ENCODE measurements around the gene PPIP5K1. TPM values are rescaled to one million over a fixed set of nuclear protein-coding genes. Genes with fewer than 3 reads are reported as not detected.

Gene PPIP5K1
- total RNA-seq, 1 experiment from 2014 or later, result 17.6 TPM

DNA sequence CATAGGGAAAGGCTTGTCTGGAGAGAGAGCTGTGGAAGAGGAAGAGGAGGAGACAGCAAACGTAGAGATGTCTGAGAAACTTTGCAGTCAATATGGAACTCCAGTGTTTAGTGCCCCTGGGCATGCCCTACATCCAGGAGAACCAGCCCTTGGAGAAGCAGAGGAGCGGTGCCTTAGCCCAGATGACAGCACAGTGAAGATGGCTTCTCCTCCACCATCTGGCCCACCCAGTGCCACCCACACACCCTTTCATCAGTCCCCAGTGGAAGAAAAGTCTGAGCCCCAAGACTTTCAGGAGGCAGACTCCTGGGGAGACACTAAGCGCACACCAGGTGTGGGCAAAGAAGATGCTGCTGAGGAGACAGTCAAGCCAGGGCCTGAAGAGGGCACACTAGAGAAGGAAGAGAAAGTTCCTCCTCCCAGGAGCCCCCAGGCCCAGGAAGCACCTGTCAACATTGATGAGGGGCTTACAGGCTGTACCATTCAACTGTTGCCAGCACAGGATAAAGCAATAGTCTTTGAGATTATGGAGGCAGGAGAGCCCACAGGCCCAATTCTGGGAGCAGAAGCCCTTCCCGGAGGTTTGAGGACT lies 65.7 kb downstream of the PPIP5K1 start:
- DNase-seq (ENCODE audit: low read depth), result no peak
- in situ Hi-C loops (cut with HindIII; ENCODE audit: low pct_unique_long_range_greater_than_20kb, low sequenced_read_pairs), result no loop called here

DNA sequence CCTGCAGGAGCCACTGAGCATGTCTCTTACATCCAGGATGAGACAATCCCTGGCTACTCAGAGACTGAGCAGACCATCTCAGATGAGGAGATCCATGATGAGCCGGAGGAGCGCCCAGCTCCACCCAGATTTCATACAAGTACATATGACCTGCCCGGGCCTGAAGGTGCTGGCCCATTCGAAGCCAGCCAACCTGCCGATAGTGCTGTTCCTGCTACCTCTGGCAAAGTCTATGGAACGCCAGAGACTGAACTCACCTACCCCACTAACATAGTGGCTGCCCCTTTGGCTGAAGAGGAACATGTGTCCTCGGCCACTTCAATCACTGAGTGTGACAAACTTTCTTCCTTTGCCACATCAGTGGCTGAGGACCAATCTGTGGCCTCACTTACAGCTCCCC lies 66.4 kb downstream of the PPIP5K1 start:
- in situ Hi-C loops (cut with HindIII; ENCODE audit: low pct_unique_long_range_greater_than_20kb, low sequenced_read_pairs), result no loop called here
- DNase-seq (ENCODE audit: low read depth), result no peak

DNA sequence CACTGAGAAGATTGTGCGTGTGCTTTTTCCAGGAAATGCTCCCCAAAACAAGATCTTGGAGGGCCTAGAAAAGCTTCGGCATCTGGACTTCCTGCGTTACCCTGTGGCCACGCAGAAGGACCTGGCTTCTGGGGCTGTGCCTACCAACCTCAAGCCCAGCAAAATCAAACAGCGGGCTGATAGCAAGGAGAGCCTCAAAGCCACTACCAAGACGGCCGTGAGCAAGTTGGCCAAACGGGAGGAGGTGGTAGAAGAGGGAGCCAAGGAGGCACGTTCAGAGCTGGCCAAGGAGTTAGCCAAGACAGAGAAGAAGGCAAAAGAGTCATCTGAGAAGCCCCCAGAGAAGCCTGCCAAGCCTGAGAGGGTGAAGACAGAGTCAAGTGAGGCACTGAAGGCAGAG lies 67.8 kb downstream of the PPIP5K1 start:
- in situ Hi-C loops (cut with HindIII; ENCODE audit: low pct_unique_long_range_greater_than_20kb, low sequenced_read_pairs), result no loop called here
- no peak for DNase-seq (ENCODE audit: low read depth)

DNA sequence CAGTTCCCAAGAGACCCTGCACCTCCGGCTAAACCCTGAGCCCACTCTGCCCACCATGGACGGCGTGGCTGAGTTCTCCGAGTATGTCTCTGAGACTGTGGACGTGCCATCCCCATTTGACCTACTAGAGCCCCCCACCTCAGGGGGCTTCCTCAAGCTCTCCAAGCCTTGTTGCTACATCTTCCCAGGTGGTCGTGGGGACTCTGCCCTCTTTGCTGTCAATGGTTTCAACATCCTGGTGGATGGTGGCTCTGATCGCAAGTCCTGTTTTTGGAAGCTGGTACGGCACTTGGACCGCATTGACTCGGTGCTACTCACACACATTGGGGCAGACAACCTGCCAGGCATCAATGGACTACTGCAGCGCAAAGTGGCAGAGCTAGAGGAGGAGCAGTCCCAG lies 68.6 kb downstream of the PPIP5K1 start:
- in situ Hi-C loops (cut with HindIII; ENCODE audit: low pct_unique_long_range_greater_than_20kb, low sequenced_read_pairs), result no loop called here

DNA sequence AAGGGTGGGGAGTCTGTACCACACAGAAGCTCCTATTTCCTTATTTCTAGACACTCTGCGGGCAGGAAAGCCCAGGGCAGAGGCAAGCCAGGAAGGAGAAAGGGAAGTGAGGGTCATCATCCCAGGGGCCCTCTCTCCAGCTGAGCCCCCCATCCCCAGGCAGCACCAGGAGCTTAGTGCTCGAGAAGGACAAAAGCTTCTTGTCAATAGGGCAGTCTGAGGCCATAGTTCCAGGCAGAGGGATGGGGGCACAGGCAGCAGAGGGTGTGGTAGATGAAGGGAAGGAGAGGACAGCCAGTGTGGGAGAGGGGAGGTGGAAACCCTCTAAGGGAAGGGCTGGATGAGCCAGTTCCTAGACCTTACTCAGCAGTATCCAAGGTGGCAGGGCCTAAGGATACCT lies 69.9 kb downstream of the PPIP5K1 start:
- DNase-seq (ENCODE audit: low read depth), result no peak
- in situ Hi-C loops (cut with HindIII; ENCODE audit: low pct_unique_long_range_greater_than_20kb, low sequenced_read_pairs), result no loop called here

More for the DNA sequence above, 68.6 kb downstream of the PPIP5K1 start:
- no peak for DNase-seq (ENCODE audit: low read depth)

DNA sequence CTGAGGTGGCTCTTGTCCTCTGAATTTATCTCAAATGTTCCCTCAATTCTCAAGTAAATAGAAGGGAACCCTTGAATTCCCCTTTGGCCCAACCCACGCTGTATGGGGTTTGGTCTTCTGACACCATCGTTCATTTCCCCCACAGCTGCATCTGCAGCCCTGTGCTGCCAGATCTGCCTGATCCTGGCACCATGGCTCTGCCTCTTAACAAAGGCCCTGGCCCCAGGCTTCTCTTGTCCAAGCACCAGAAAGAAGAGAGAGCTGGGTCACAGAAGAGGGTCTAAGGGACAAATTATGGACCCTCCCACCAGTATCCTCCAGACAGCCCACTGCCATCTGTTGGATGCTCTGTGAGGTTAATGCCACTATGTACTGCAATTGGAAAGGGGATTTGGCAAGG lies 70.8 kb downstream of the PPIP5K1 start:
- in situ Hi-C loops (cut with HindIII; ENCODE audit: low pct_unique_long_range_greater_than_20kb, low sequenced_read_pairs), result no loop called here

DNA sequence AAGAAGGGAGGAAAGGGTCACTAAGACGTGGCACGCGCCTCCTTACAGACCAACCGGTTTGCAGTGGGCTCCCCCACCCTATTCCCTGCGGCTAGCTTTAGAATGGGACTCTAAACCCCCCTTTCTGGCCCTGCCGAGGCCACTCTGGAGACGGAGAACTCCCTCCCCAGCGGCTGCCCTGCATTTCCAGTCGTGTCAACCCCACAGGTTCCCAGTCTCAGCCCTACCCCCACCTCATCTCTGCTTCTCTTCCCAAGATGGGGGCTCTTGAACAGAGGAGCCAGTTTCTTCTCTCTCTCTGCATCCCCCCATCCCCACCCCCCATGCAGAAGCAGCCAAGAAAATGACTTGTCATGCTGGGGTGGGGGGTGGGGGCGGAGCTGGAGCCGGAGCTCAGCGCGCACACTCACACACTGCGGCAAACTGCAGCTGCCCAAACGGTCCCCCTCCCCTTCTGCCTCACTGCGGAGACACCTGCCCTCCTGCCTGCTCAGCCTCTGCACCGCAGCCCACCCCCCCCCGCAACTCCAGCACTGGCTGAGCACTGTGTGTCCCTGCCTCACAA lies 71.7 kb downstream of the PPIP5K1 start:
- no peak for DNase-seq (ENCODE audit: low read depth)
- in situ Hi-C loops (cut with HindIII; ENCODE audit: low pct_unique_long_range_greater_than_20kb, low sequenced_read_pairs), result no loop called here

More for the DNA sequence above, 70.8 kb downstream of the PPIP5K1 start:
- DNase-seq (ENCODE audit: low read depth), result no peak

DNA sequence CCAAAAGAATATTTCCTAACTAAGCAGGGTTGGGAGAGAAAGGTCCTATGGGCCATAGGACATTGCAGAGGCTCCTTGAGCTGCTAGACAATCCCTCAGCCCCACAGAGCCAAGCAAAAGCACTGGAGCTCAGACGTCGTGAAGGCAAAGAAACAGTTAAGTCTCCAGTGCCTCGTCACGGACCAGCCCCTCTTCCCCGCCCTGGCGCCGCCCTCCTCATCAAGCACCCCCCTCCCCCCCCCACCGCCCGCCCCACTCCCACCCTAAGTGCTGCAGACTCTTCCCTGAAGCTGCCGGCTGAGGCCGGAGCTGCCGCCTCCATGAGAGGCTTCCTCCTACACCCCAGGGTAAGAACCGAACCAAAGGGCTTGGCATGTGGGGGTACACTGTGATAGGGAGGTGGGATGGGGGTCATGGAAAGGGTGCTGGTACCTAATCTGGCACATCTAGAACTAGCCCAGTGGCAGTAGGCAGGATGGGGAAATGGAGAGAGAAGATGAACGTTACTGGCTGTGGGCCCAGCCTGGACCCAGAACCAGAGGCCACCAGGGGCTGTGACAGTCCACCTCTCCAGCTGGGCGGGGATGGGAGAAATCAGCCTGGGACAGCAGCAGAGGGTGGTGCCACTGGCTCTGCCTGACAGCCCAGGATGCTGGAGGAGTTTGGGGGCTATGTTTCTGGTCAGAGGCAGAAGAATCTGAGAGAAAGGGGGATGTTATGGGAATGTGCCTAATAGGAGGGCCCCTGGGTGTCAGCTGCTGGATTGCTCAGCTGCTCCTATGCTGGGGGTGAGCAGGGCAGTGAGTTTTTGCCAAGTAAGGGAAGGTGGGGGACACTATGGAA lies 72.4 kb downstream of the PPIP5K1 start, which contains the start of gene MAP1A:
Gene MAP1A (plus strand): TSS at position 255 of the 843 bp plus-strand sequence. CDS start 3,866 bp downstream, outside the sequence.
- in situ Hi-C loops (cut with HindIII; ENCODE audit: low pct_unique_long_range_greater_than_20kb, low sequenced_read_pairs), result no loop called here

DNA sequence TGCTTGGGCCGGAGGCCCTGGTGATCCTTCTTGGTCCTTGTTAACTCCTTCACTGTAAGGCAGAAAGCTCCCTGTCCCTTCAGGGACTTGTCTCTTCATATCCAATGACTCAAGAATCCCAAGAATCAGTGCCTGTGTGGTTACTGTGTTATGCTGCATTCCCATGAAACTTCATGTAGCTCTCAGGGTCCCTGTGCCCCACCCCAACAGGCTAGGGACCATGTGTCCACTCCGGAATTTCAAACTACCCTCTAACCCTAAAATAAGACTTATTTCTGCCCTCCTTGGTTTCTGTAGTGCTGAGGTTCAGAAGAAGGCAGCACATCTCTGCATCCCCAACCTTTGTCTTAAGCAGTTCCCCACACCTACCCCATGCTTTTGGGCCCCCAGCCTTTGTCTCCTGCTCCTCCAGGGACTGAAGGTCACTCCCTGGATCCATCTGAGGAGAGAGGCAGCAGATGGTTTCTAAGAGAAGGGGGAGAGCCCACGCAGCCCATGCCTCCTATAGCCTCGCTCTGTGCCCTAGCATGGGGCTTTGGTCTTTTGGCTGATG lies 73.1 kb downstream of the PPIP5K1 start:
- in situ Hi-C loops (cut with HindIII; ENCODE audit: low pct_unique_long_range_greater_than_20kb, low sequenced_read_pairs), result no loop called here
- no peak for DNase-seq (ENCODE audit: low read depth)

More for the DNA sequence above, 72.4 kb downstream of the PPIP5K1 start, which contains the start of gene MAP1A:
- no peak for DNase-seq (ENCODE audit: low read depth)

DNA sequence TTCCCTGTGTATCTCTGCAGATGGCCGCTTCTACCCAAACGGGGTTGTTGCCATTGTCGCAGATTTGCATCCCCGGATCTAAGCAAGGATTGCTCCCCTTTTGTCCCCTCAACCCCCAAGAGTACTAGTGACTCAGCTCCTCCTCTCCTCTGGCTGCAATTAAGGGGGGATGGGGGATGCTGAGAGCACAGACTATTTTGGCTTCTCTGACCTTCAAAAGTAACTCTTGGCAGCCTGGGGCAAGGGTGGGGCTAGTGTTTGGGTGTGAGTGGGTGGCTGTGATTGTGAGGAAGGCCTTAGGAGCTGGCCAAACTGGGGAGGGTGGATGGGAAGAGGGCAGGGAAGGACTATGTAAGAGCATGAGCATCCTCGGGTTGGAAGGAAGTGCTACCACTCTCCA lies 73.8 kb downstream of the PPIP5K1 start:
- in situ Hi-C loops (cut with HindIII; ENCODE audit: low pct_unique_long_range_greater_than_20kb, low sequenced_read_pairs), result no loop called here
- DNase-seq (ENCODE audit: low read depth), result no peak

DNA sequence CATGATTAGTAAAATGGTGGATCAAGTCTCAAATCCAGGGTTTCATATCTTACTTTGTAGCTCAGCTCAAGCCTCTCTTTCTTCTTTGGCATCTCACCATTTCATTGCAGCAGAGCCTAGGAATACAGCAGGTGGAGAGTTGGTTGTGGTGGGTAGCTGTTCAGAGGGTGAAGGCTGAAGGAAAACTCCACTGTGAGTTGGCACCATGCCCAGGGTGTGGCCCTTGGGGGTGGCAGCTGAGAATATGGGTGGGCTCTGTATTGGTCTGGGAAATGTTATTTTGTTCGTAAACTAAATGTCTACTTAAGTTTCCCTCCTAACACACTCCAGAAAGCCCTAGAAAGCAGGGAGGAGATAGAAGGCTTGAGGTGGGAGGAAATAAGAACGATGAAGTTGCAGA lies 74.3 kb downstream of the PPIP5K1 start:
- DNase-seq (ENCODE audit: low read depth), result no peak
- in situ Hi-C loops (cut with HindIII; ENCODE audit: low pct_unique_long_range_greater_than_20kb, low sequenced_read_pairs), result no loop called here

DNA sequence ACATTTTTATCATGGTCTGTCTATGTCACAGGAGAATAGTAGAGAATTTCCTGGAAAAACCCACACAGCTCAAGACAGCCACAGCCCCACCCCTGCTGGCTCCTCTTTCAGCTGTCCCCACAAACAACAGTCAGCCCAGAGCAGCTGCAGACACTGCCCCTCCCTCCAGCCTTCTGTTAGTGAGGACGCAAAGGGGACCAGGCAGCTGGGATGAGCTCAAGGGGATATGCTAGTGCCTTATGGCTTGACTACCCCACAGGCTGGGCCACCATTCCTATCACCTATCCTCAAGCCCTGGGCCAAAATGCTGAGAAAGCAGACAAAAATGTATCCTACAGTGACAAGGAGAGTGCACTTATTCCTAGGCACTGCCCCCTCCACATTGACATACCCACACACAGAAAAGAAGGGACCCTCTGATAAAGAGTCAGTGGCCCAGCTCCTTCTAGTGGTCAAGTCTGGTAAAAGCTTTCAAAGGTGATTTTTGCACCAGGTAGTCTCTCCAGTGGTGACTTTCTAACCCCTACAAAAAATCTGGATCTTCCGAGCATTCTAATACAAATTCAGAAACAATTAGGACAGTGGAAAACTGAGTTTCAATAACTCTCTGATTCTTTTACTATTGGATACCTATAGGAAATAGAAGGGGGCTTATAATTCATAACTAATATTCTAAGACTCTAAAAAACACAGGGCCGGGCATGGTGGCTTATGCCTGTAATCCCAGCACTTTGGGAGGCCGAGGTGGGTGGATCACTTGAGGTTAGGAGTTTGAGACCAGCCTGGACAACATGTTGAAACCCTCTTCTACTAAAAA lies 75.6 kb downstream of the PPIP5K1 start:
- in situ Hi-C loops (cut with HindIII; ENCODE audit: low pct_unique_long_range_greater_than_20kb, low sequenced_read_pairs), result no loop called here

DNA sequence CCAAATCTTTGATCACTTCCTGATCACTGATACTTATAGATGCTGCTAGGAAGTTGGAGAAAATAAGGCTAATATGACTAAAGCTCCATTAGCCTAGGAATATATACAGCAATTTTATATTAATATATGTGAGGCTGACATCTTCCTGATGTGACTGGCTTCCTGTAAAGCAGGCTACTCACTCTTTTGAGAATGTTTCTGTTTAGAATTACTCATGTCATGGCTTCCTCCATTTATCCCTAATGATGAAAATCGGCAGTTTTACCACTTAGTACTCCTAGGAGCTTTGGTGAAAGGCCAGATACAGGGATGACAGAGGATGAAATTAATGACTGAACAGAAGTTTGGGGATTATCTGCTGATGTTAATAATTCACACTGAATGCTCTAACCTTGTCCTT lies 76.5 kb downstream of the PPIP5K1 start:
- in situ Hi-C loops (cut with HindIII; ENCODE audit: low pct_unique_long_range_greater_than_20kb, low sequenced_read_pairs), result no loop called here
- DNase-seq (ENCODE audit: low read depth), result no peak

More for the DNA sequence above, 75.6 kb downstream of the PPIP5K1 start:
- DNase-seq (ENCODE audit: low read depth), result peak; percentile 14

DNA sequence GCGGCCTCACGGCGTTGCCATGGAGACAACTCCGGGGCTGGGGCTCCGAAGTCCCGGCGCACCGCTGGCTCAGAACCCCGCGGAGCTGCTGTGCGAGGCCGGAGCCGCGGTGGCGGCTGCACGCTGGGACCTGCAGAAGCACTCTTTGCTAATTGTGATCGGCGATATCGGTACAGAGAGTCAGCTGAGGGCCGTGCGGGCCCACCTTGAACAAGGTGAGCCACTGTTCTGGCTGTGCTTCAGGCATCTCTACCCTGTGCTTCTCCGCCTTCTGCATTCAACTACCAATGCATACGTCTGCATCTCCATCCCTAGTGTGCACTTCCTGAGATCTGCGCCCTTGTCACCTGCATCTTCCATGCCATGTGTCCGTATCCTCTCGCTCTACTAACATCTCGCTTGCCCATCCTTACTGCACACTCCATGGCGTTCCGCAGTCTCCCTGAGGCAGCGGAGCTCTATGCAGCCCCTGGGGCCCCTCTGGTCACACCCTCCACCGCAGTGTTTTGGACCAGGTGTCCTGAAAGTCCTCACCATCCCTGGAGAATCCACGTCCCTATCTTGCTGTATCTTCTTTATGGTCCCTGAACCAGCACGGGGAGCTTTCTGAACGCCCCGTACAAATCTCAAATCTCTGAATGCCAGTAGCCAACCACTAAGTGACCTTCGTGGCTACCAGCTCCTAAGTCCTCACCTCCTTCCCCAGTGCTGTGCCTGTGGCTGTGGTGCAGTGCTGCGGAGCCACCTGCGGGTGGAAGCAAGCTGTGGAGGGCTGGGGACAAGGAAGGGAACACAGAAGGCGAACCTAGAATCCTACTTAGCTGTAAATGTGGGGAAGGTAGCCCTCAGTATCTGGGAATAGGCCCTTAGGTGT lies 78.8 kb downstream of the PPIP5K1 start:
- peak; percentile 46 for DNase-seq (ENCODE audit: low read depth)
- in situ Hi-C loops (cut with HindIII; ENCODE audit: low pct_unique_long_range_greater_than_20kb, low sequenced_read_pairs), result no loop called here

DNA sequence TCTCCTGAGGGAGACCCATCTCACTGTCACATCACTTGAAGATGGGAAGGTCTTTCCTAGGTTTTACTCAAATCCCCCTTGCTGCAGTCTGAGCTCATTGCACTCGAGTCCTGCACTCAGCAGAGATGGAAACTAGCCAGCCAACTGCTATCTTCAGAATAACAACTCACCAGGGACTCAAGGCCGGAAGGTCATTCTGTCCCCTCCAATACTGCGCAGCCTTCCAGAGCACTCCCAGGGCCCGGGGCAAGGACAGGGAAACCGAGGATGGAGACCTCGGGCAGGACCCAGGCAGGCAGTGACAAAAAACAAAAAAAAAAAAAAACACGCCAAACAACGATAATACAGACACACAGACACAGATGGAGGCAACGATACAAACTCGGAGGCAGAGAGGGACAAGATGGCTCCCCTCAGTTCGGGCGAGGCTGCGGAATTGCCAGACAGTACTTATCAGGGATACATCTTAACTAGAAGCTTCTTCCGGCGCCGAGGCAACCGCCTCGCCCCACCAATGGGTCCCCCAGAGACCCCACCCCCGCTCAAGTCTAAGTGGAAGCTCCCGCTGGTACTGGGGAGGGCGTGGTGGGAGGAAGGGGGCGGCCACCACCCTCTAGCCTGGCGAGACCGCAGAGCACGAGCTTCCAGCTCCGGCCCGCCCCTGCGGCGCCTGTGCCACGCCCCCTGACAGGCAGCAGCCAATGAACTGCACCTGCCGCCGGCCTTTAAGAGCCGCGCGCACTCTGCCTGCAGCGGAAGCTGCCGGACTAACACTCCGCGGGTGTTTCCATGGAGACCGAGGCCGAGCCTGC lies 79.6 kb downstream of the PPIP5K1 start:
- in situ Hi-C loops (cut with HindIII; ENCODE audit: low pct_unique_long_range_greater_than_20kb, low sequenced_read_pairs), result no loop called here
- peak; percentile 96 for DNase-seq (ENCODE audit: low read depth)

DNA sequence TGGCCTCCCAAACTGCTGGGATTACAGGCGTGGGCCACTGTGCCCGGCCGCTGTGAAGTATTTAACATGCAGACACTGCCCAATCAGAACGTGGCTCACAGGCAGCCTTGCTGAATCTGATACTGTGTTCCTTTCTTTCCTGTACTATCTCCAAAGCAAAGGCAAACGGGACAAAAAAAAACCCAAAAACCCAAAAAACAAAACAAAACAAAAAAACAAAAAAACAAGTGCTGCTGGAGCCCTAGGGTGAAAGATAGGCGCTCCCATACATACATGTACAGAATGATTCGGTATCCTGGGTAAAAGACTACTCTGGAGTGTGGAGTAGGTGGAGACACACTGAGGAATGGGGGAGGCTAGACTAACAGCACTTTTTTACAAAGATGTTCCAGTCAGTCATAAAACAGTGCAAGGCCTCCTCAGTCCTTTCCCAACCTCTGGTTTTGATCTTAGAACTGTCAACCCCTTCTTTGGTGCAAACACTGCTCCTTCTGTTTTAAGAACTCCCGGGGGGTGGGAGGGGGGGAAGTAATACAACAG lies 80.3 kb downstream of the PPIP5K1 start:
- DNase-seq (ENCODE audit: low read depth), result no peak
- in situ Hi-C loops (cut with HindIII; ENCODE audit: low pct_unique_long_range_greater_than_20kb, low sequenced_read_pairs), result no loop called here

Data from Caki2 (cell line).